Activated CD8-positive, alpha-beta T cell treated with anti-CD3 and anti-CD28 coated beads, Interleukin-2, amount 10 ng/mL, durations not matched to agents 7 days and 5 days (primary cell): ENCODE results near the gene VPS35L. TPM values are rescaled to one million over a fixed set of nuclear protein-coding genes. Genes with fewer than 3 reads are reported as not detected.
A peak's percentile ranks its signal among the peaks of the same experiment; 100 is the strongest.
"Not testable (repeated sequence)": the region's sequence is repeated elsewhere in the genome, so short reads cannot be mapped to it uniquely, and the experiment has no call there.

Source experiments
- ATAC-seq: fragments of 150-1000 bp; cut with Tn5 transposase; one replicate; pipeline ENCODE4 v1.10.0; 2021; ENCODE audit warnings: moderate library complexity
- CTCF ChIA-PET: fragments of 350-600 bp; sonication (Branson Sonifier 250); formaldehyde crosslinking; loops from one replicate; lab custom pipeline; 2021; ENCODE audit warnings: antibody characterized with exemption; lab: Charles Lee
- POLR2A ChIA-PET: fragments of 350-600 bp; sonication (Branson Sonifier 250); formaldehyde crosslinking; loops from one replicate; lab custom pipeline; 2021; ENCODE audit warnings: antibody characterized with exemption; lab: Charles Lee
- DNase-seq: peaks from one replicate; pipeline ENCODE4 v3.0.0-alpha.2; 2020
- H3K27ac Mint-ChIP-seq: one replicate; pipeline ENCODE4 v1.8.0; 2021; ENCODE audit warnings: mild to moderate bottlenecking, mixed read lengths
- H3K27me3 Mint-ChIP-seq: one replicate; pipeline ENCODE4 v1.8.0; 2021; ENCODE audit warnings: low read depth, mixed read lengths
- H3K36me3 Mint-ChIP-seq: one replicate; pipeline ENCODE4 v1.8.0; 2021; ENCODE audit warnings: low read depth, mixed read lengths
- H3K4me1 Mint-ChIP-seq: one replicate; pipeline ENCODE4 v1.8.0; 2021; ENCODE audit warnings: low read depth, mixed read lengths
- H3K4me3 Mint-ChIP-seq: one replicate; pipeline ENCODE4 v1.8.0; 2021; ENCODE audit warnings: mild to moderate bottlenecking, mixed read lengths
- H3K9me3 Mint-ChIP-seq: one replicate; pipeline ENCODE4 v1.8.0; 2022; ENCODE audit warnings: mixed read lengths; ENCODE audit not compliant: insufficient read depth
- total RNA-seq, 2 experiments: library from RNA; stranded (reverse); gene quantifications; one replicate each; pipeline ENCODE4 v1.2.3, GENCODE V29; 2021

The VPS35L gene
- total RNA-seq, 2 experiments from 2014 or later: 61.5 to 65.1 TPM

DNA sequence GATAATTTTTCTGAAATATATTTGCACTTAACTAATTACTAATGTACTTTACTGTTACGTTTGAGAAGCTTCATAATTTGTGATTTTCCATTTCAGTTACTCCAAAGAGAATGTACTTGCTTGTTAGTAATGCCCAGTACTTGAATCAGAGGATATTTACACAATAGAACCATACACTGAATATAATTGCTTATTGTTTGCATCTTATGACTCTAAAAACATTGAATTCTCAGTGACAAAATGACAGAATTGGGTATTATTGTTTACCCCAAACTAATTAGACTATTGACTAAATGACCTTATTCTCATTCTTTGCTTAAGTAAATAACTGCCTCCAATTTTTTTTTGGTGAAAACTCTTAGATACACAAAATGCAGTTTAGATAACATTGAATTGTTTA lies 22.9 kb upstream of the VPS35L start:
- Mint-ChIP-seq H3K4me1 (peaks cover 3% of the 10 kb centered on the region), H3K36me3 (peaks cover 57% of the 10 kb centered on the region), H3K27me3 (no peaks in the 10 kb centered on the region), H3K27ac (no peak overlapping the region), H3K9me3 (no peaks in the 10 kb centered on the region), H3K4me3 (no peak overlapping the region)
- ChIA-PET CTCF (interaction anchor here (1.0 to 1.8 kb wide), 2 partner anchors 22 to 51 kb away, joined by 4 to 5 read pairs; partner anchors contain the start of gene VPS35L), POLR2A (no interaction called here)
- no peak for DNase-seq
- no peak for ATAC-seq

DNA sequence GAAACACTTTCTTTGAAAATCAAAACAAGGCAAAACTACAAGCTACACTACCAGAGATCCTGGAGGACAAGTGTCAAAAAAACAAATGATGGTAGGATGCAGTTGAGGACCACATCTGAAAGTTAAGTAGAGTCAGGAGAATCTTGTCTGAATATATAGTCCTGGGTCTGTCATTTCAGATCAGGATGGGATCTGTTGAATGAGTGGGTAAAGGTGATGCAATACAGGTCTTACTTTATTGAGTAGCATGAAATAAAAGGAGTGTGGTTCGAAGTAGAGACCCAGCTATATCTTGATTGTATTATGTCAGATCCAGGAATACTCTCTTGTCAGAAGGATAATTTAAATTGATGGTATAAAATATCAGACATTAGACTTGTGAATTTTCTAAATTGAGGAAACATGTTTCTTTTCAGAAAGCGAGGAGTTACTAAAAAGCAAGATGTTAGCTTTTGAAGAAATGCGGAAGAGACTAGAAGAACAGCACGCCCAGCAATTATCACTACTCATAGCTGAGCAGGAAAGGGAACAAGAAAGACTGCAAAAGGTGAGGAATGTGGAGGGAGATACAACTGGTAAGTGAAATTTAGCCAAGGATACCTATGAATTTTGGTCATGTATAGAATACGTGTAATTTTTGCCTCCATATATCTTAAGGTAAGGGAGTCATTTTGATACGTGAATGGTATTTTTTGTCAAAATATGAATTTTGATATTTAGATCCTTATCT lies 15.1 kb upstream of the VPS35L start:
- ChIA-PET CTCF (interaction anchor here (3.0 to 3.4 kb wide), 2 partner anchors 14 to 16 kb away, joined by 9 to 17 read pairs; partner anchors contain the start of genes CCP110 and VPS35L), POLR2A (interaction anchor here (2.0 kb wide), 1 partner anchor 15 kb away, joined by 8 read pairs; the partner anchor contains the start of gene VPS35L)
- DNase-seq (no peak), ATAC-seq (no peak)
- Mint-ChIP-seq H3K4me1 (peaks cover 9% of the 10 kb centered on the region), H3K27me3 (no peaks in the 10 kb centered on the region), H3K27ac (no peak overlapping the region), H3K9me3 (no peaks in the 10 kb centered on the region), H3K4me3 (no peak overlapping the region), H3K36me3 (peaks cover 55% of the 10 kb centered on the region)

DNA sequence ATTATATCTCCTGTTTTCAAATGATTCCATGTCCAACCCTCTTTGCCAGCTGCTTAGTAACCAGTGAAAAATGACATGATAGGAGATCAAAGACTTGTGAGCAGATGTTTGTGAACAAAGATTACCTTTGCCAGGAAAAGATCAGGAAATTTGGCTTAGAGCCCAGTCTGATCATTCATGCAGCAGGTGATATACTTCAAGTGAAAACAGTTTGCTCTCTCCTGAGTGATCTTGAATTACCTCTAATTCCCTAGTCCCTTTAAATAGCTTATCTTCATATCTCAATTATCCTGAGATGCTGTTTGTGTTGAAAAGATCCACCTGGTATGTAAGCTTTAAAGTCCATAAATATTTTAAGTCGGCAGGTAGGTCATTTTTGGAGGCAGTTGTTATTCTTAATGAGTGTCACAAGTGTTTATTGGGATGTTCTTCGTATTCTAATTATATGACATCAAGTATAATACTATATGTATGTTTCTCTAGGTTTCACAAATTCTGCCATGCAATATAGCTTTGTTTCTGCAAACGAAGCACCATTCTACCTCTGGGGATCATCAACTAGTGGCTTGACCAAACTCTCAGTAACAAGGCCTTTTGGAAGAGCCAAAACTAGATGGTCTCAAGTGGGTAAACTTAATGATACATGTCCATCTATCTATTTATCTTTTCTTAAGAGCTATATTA lies 13.2 kb upstream of the VPS35L start:
- ChIA-PET CTCF (interaction anchor here (1.3 to 2.5 kb wide), 2 partner anchors 13 to 40 kb away, joined by 3 to 16 read pairs; partner anchors contain the start of gene VPS35L), POLR2A (no interaction called here)
- Mint-ChIP-seq H3K27ac (no peak overlapping the region), H3K36me3 (peaks cover 44% of the 10 kb centered on the region), H3K27me3 (no peaks in the 10 kb centered on the region), H3K4me1 (peaks cover 9% of the 10 kb centered on the region), H3K9me3 (no peaks in the 10 kb centered on the region), H3K4me3 (no peak overlapping the region)
- DNase-seq (no peak), ATAC-seq (no peak)

DNA sequence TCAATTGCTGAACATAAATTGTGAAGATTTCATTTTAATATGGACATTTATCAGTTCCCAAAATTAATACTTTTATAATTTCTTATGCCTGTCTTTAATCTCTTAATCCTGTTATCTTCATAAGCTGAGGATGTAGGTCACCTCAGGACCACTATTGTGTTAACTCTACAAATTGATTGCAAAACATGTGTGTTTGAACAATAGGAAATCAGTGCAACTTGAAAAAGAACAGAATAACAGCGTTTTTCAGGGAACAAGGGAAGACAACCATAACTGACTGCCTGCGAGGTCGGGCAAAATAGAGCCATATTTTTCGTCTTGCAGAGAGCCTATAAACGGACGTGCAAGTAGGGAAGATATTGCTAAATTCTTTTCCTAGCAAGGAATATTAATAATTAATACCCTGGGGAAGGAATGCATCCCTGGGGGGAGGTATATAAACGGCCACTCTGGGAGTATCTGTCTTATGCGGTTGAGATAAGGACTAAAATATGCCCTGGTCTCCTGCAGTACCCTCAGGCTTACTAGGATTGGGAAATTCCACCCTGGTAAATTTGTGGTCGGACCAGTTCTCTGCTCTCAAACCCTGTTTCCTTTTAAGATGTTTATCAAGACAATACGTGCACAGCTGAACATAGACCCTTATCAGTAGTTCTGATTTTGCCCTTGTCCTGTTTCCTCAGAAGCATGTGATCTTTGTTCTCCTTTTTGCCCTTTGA lies 12.1 kb upstream of the VPS35L start:
- POLR2A ChIA-PET, ATAC-seq: not testable (repeated sequence)
- CTCF ChIA-PET: interaction anchor here (0.9 to 2.5 kb wide), 3 partner anchors 12 to 41 kb away, joined by 3 to 16 read pairs (median 3); partner anchors contain the start of gene VPS35L

DNA sequence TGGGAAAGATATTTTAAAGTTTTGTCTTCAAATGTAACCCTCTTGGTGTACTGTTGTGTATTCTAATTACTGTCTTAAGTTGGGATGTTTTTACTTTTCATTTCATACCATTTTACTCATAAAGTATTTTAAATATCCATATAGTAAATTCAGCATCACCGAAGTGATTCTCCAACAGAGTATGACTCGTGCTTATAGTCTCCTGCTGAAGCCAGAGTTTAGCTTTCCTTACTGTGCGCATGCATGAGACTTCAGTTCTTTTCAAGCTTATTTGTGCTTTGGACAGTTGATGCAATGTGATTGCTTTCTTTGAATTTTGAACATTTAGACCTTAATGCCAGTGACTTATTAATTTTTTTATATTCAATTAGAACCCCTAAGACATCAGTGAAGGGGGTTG lies 7.4 kb upstream of the VPS35L start:
- Mint-ChIP-seq H3K4me3 (no peak overlapping the region), H3K36me3 (peaks cover 32% of the 10 kb centered on the region), H3K27me3 (no peaks in the 10 kb centered on the region), H3K27ac (no peak overlapping the region), H3K9me3 (no peaks in the 10 kb centered on the region), H3K4me1 (peaks cover 9% of the 10 kb centered on the region)
- ATAC-seq: no peak
- ChIA-PET POLR2A (interaction anchor here (1.1 kb wide), 1 partner anchor 24 kb away, joined by 3 read pairs; no protein-coding TSS in a partner anchor), CTCF (interaction anchor here (1.0 to 2.3 kb wide), 5 partner anchors 7 to 359 kb away, joined by 3 to 9 read pairs (median 6); partner anchors contain the start of gene VPS35L)
- DNase-seq: no peak

More for the DNA sequence above, 12.1 kb upstream of the VPS35L start:
- not testable (repeated sequence) for H3K4me3 Mint-ChIP-seq, H3K27ac Mint-ChIP-seq, H3K27me3 Mint-ChIP-seq, H3K9me3 Mint-ChIP-seq, H3K4me1 Mint-ChIP-seq, DNase-seq
- H3K36me3 Mint-ChIP-seq: peaks cover 46% of the 10 kb centered on the region

DNA sequence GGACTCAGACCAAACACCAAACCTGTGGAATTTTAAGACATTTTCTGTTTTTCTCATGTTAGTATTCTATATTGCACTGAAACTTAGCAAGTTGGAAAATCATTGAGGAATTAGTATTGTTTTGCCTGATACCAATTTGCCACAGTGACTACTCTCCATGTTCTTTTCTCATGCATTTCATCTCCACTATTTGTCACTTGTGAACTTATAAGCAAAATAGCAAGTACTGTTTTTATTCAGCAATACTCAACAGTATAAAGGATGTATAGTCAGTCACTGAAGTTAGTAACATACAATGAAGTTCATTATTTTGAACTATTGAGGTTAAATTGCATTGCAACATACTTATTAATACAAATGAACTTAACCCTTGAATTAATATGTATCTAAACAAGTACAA lies 5.8 kb upstream of the VPS35L start:
- POLR2A ChIA-PET: no interaction called here
- no peaks in the 10 kb centered on the region for H3K9me3 Mint-ChIP-seq
- CTCF ChIA-PET: interaction anchor here (0.9 to 2.3 kb wide), 4 partner anchors 9 to 47 kb away, joined by 3 to 7 read pairs (median 4); no protein-coding TSS in a partner anchor
- no peaks in the 10 kb centered on the region for H3K27me3 Mint-ChIP-seq
- H3K27ac Mint-ChIP-seq: no peak overlapping the region
- no peak for DNase-seq
- H3K36me3 Mint-ChIP-seq: peaks cover 23% of the 10 kb centered on the region
- H3K4me1 Mint-ChIP-seq: peaks cover 6% of the 10 kb centered on the region
- no peak for ATAC-seq
- no peak overlapping the region for H3K4me3 Mint-ChIP-seq

DNA sequence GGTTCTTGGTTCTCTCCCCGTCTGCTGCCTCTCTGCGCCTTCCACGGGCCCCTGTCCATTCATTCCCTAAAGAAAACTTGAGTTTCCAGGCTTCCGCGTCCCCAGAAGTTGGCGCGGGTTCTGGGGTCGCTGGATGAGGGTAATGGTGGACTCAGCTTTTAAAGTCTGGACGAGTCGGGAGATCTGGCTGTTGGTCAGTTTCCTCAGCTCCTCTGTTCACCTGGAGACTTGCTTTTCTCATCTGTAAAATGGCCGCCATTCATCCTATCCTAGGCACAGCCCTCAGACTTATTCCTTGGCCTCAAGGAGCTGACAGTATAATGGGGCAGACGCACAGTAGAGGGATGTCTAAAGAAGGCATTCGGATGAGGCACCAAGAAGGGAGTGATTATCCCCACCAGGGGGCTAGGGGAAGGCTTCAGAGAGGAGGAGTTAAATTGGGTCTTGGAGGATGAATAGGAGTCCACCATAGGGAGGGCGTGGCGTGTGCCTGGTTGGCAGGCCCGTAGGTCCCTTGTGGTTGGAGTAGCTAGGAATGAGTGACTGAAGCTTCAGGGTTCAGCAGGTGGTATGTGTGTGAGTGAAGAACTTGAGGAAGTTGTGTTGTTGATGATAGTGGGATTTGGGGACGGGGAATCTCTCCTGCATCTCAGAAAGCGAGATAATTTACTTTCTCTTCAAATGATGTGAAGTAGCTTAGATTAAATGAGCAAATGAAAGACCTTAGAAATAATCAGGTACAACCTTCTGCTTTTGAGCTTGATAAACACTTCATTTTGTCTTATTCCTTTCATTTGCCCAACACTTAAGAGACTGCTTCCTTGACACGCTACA lies 652 bp downstream of the VPS35L start:
- ChIA-PET POLR2A (interaction anchor here (0.6 to 3.2 kb wide), 8 partner anchors 17 to 489 kb away, joined by 3 to 34 read pairs (median 4); partner anchors contain the start of genes CCP110, COQ7 and GDE1), CTCF (interaction anchor here (0.7 to 5.3 kb wide), 34 partner anchors 7 to 470 kb away, joined by 3 to 44 read pairs (median 4); partner anchors contain the start of genes CCP110, GDE1 and GPRC5B)
- Mint-ChIP-seq H3K4me1 (peaks cover 19% of the 10 kb centered on the region), H3K27me3 (no peaks in the 10 kb centered on the region), H3K27ac (peak overlapping the region; percentile 94), H3K9me3 (no peaks in the 10 kb centered on the region), H3K36me3 (peaks cover 16% of the 10 kb centered on the region), H3K4me3 (peak overlapping the region; percentile 85)
- no peak for ATAC-seq
- DNase-seq: peak; percentile 35

DNA sequence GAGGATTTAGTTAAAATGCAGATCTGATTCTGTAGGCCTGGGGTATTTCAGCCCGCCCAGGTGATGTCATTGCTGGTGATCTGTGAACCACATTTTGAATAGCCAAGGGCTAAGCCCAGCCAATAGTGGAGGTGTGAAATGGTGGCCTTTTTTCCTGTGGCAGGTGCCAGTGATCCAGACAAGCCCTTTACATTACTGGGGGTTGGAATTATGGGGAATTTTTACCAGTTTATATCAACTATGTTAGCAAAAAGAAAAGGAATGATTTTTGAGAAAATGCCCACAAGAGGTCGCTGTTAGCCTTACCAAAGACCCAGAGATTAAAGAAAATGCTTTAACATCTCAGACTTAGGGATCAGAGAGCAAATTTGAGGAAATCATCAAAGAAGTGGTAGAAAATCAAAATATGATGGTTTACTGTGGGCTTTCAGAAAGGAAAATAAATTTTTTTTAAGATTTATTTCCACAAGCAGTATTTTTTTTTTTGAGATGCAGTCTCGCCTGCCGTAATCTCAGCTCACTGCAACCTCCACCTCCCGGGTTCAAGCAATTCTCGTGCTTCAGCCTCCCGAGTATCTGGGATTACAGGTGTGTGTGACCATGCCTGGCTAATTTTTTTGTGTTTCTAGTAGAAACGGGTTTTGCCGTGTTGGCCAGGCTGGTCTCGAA lies 3.9 kb downstream of the VPS35L start:
- peak; percentile 42 for DNase-seq
- peaks cover 10% of the 10 kb centered on the region for H3K36me3 Mint-ChIP-seq

DNA sequence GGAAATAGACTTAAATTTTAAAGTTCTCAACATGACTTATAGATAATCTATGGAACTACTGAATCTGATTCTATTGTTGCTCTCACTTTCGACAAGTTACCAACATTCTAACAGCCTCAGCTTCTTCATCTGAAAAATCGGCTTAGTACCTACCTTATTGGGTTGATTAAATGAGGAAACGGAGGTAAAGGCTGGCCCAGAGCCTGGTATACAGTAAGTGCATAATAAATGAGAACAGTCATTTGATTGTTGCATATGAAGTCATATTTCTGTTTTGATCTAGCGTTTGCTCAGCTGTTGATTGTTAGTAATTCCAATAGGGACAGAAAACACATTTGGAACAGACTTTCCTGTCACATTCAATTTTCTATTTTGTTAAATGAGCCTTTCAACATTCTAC lies 4.6 kb downstream of the VPS35L start:
- Mint-ChIP-seq H3K27me3 (no peaks in the 10 kb centered on the region), H3K4me3 (no peak overlapping the region), H3K4me1 (peaks cover 11% of the 10 kb centered on the region), H3K9me3 (no peaks in the 10 kb centered on the region), H3K36me3 (peaks cover 10% of the 10 kb centered on the region), H3K27ac (no peak overlapping the region)
- POLR2A ChIA-PET: no interaction called here
- ATAC-seq (no peak), DNase-seq (no peak)
- CTCF ChIA-PET: interaction anchor here (0.7 to 1.0 kb wide), 3 partner anchors 8 to 326 kb away, joined by 5 to 7 read pairs (median 6); no protein-coding TSS in a partner anchor

More for the DNA sequence above, 3.9 kb downstream of the VPS35L start:
- Mint-ChIP-seq H3K27me3 (no peaks in the 10 kb centered on the region), H3K9me3 (no peaks in the 10 kb centered on the region), H3K4me1 (peaks cover 15% of the 10 kb centered on the region), H3K4me3 (no peak overlapping the region), H3K27ac (no peak overlapping the region)
- no peak for ATAC-seq
- ChIA-PET POLR2A (no interaction called here), CTCF (interaction anchor here (0.7 to 1.5 kb wide), 4 partner anchors 8 to 327 kb away, joined by 3 to 7 read pairs (median 6); no protein-coding TSS in a partner anchor)

DNA sequence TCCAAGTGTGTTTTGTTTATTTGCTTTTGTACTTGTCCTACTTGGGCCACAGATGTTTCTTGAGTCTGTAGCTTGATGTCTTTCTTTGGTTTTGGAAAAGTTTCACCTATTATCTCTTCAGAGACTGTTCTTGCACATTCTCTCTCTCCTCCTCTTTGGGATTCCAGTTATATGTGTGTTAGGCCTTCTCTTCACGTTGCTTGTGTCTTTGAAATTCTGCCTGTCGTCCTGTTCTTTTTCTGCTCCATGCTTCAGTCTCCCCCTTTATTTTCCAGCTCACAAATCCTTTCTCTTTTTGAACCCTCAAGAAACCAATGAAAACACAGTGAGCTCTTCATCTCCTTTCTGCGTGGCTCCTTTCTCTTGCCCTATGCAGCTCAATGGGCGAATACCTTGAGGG lies 7.9 kb downstream of the VPS35L start:
- CTCF ChIA-PET: interaction anchor here (0.8 to 2.5 kb wide), 4 partner anchors 8 to 323 kb away, joined by 3 to 13 read pairs (median 7); partner anchors contain the start of gene VPS35L

More for the DNA sequence above, 7.9 kb downstream of the VPS35L start:
- no peaks in the 10 kb centered on the region for H3K27me3 Mint-ChIP-seq
- H3K9me3 Mint-ChIP-seq: no peaks in the 10 kb centered on the region
- peaks cover 21% of the 10 kb centered on the region for H3K36me3 Mint-ChIP-seq
- H3K4me1 Mint-ChIP-seq: peaks cover 2% of the 10 kb centered on the region
- H3K4me3 Mint-ChIP-seq: no peak overlapping the region
- ATAC-seq: no peak
- no peak for DNase-seq
- no peak overlapping the region for H3K27ac Mint-ChIP-seq
- POLR2A ChIA-PET: interaction anchor here (0.6 kb wide), 1 partner anchor 20 kb away, joined by 3 read pairs; no protein-coding TSS in a partner anchor
